H9 (cell line): Measurements from ENCODE around the gene GMPPB. TPM values are rescaled to one million over a fixed set of nuclear protein-coding genes. Genes with fewer than 3 reads are reported as not detected.

Source experiments
- DNase-seq: peaks from one replicate; pipeline ENCODE4 v3.0.0-alpha.2; 2017
- H2AFZ ChIP-seq: one replicate; pipeline ENCODE4 v1.6.1; 2013; ENCODE audit warnings: mild to moderate bottlenecking, low read length, control low read depth, moderate library complexity
- H2AK5ac ChIP-seq: 2 replicates; pipeline ENCODE4 v1.6.1; 2013; ENCODE audit warnings: low read length, control low read depth, mixed read lengths; ENCODE audit not compliant: insufficient read length
- H2BK120ac ChIP-seq: one replicate; pipeline ENCODE4 v1.6.1; 2013; ENCODE audit warnings: low read depth, mild to moderate bottlenecking, low read length, control low read depth, inconsistent platforms; ENCODE audit not compliant: poor library complexity, severe bottlenecking
- H2BK12ac ChIP-seq: 2 replicates; pipeline ENCODE4 v1.6.1; 2013; ENCODE audit warnings: low read length, control low read depth, mixed read lengths, low read depth; ENCODE audit not compliant: insufficient read length
- H2BK15ac ChIP-seq: 2 replicates; pipeline ENCODE4 v1.6.1; 2013; ENCODE audit warnings: low read depth, low read length, control low read depth
- H2BK20ac ChIP-seq: one replicate; pipeline ENCODE4 v1.6.1; 2013; ENCODE audit warnings: low read depth, mild to moderate bottlenecking, low read length, control low read depth, inconsistent platforms; ENCODE audit not compliant: poor library complexity, severe bottlenecking
- H2BK5ac ChIP-seq: 2 replicates; pipeline ENCODE4 v1.6.1; 2013; ENCODE audit warnings: low read length, control low read depth, mixed read lengths; ENCODE audit not compliant: insufficient read length
- H3K14ac ChIP-seq: 2 replicates; pipeline ENCODE4 v1.6.1; 2013; ENCODE audit warnings: low read length, control low read depth; ENCODE audit not compliant: insufficient read depth
- H3K18ac ChIP-seq: 2 replicates; pipeline ENCODE4 v1.6.1; 2013; ENCODE audit warnings: low read depth, mild to moderate bottlenecking, mixed read lengths, low read length, control low read depth; ENCODE audit not compliant: insufficient read length
- H3K23ac ChIP-seq: 2 replicates; pipeline ENCODE4 v1.6.1; 2013; ENCODE audit warnings: low read length, control low read depth, mixed read lengths, low read depth; ENCODE audit not compliant: insufficient read length
- H3K23me2 ChIP-seq: 2 replicates; pipeline ENCODE4 v1.6.1; 2013; ENCODE audit warnings: low read depth, mild to moderate bottlenecking, mixed read lengths, low read length, control low read depth; ENCODE audit not compliant: insufficient read length, poor library complexity, severe bottlenecking
- H3K27ac ChIP-seq: 2 replicates; pipeline ENCODE4 v1.5.1; 2013; ENCODE audit warnings: low read length, control low read depth, mixed read lengths, low read depth; ENCODE audit not compliant: insufficient read length
- H3K27me3 ChIP-seq: 2 replicates; pipeline ENCODE4 v1.6.1; 2013; ENCODE audit warnings: low read length, control low read depth, inconsistent platforms; ENCODE audit not compliant: insufficient read depth
- H3K4ac ChIP-seq: 2 replicates; pipeline ENCODE4 v1.6.1; 2013; ENCODE audit warnings: low read depth, mild to moderate bottlenecking, control low read depth, inconsistent platforms, low read length, moderate library complexity
- H3K4me1 ChIP-seq: 2 replicates; pipeline ENCODE4 v1.6.1; 2013; ENCODE audit warnings: low read length, control low read depth, inconsistent platforms; ENCODE audit not compliant: insufficient read depth
- H3K4me2 ChIP-seq: 2 replicates; pipeline ENCODE4 v1.6.1; 2013; ENCODE audit warnings: low read length, control low read depth, mixed read lengths; ENCODE audit not compliant: insufficient read length, insufficient read depth
- H3K56ac ChIP-seq: 2 replicates; pipeline ENCODE4 v1.6.1; 2013; ENCODE audit warnings: low read depth, mild to moderate bottlenecking, mixed read lengths, low read length, control low read depth; ENCODE audit not compliant: insufficient read length
- H3K79me1 ChIP-seq: 2 replicates; pipeline ENCODE4 v1.6.1; 2013; ENCODE audit warnings: low read depth, mild to moderate bottlenecking, moderate library complexity, low read length, control low read depth, inconsistent platforms; ENCODE audit not compliant: insufficient read depth, poor library complexity, severe bottlenecking
- H3K79me2 ChIP-seq: 2 replicates; pipeline ENCODE4 v1.6.1; 2013; ENCODE audit warnings: low read length, control low read depth, inconsistent platforms; ENCODE audit not compliant: insufficient read depth
- H3K9ac ChIP-seq: 2 replicates; pipeline ENCODE4 v1.6.1; 2013; ENCODE audit warnings: low read length, control low read depth, mixed read lengths; ENCODE audit not compliant: insufficient read length; ENCODE audit errors: extremely low read depth
- H3K9me3 ChIP-seq: one replicate; pipeline ENCODE4 v1.6.1; 2013; ENCODE audit warnings: low read depth, low read length, inconsistent platforms; ENCODE audit not compliant: control insufficient read depth
- H3T11ph ChIP-seq: one replicate; pipeline ENCODE4 v1.6.1; 2013; ENCODE audit warnings: mild to moderate bottlenecking, low read length, control low read depth, inconsistent platforms
- H4K20me1 ChIP-seq: one replicate; pipeline ENCODE4 v1.6.1; 2013; ENCODE audit not compliant: control insufficient read depth, insufficient read length, insufficient read depth
- H4K5ac ChIP-seq: 2 replicates; pipeline ENCODE4 v1.6.1; 2013; ENCODE audit warnings: low read depth, mild to moderate bottlenecking, mixed read lengths, low read length, control low read depth; ENCODE audit not compliant: insufficient read length
- H4K8ac ChIP-seq: replicated peaks from 2 replicates; pipeline ENCODE4 v1.6.1; 2013; ENCODE audit warnings: low read length, control low read depth, mixed read lengths, low read depth; ENCODE audit not compliant: insufficient read length
- H4K91ac ChIP-seq: 2 replicates; pipeline ENCODE4 v1.6.1; 2013; ENCODE audit warnings: low read depth, mild to moderate bottlenecking, moderate library complexity, mixed read lengths, low read length, control low read depth; ENCODE audit not compliant: insufficient read length
- H3K27ac Mint-ChIP-seq, 3 experiments: 2 replicates in 2 of 3; 3 replicates in 1 of 3; pipeline ENCODE4 v1.8.0; 2020 to 2021; ENCODE audit warnings: mixed read lengths in 3 of 3, mild to moderate bottlenecking in 1 of 3, moderate library complexity in 1 of 3
- H3K27me3 Mint-ChIP-seq: 2 replicates; pipeline ENCODE4 v1.8.0; 2021; ENCODE audit warnings: low read depth, mild to moderate bottlenecking, moderate library complexity, mixed read lengths
- H3K36me3 Mint-ChIP-seq, 3 experiments: 2 replicates in 2 of 3; 3 replicates in 1 of 3; pipeline ENCODE4 v1.8.0; 2020 to 2021; ENCODE audit warnings: low read depth in 3 of 3, mixed read lengths in 3 of 3; ENCODE audit not compliant: insufficient read depth in 1 of 3
- H3K4me1 Mint-ChIP-seq, 2 experiments: 2 replicates each; pipeline ENCODE4 v1.8.0; 2020; ENCODE audit warnings: mixed read lengths in 2 of 2
- H3K4me3 Mint-ChIP-seq, 2 experiments: 2 replicates in 1 of 2; 3 replicates in 1 of 2; pipeline ENCODE4 v1.8.0; 2020 to 2021; ENCODE audit warnings: mild to moderate bottlenecking in 2 of 2, mixed read lengths in 2 of 2, moderate library complexity in 1 of 2
- H3K9me3 Mint-ChIP-seq, 2 experiments: 2 replicates in 1 of 2; 3 replicates in 1 of 2; pipeline ENCODE4 v1.8.0; 2020; ENCODE audit warnings: mild to moderate bottlenecking in 2 of 2, mixed read lengths in 2 of 2, moderate library complexity in 1 of 2
- CTCF ChIP-seq: fragments of 200-600 bp; sonication (generic); conservative IDR thresholded peaks from 3 replicates; pipeline ENCODE4 v1.8.0; 2021; ENCODE audit warnings: antibody characterized with exemption, mild to moderate bottlenecking
- WGBS: extraction: QIAGEN DNeasy Blood & Tissue Kit; methylation state at CpG from one replicate; pipeline ENCODE4 v1.1.7; 2013; ENCODE audit warnings: missing lambda C conversion rate, low lambda C conversion rate, mixed read lengths; ENCODE audit not compliant: insufficient read length; ENCODE audit errors: extremely low coverage; 5-methylcytosine and 5-hydroxymethylcytosine counted together
- total RNA-seq: library from RNA; stranded (reverse); gene quantifications from 2 replicates; pipeline ENCODE4 v1.2.1, GENCODE V29; 2021

Gene GMPPB
- total RNA-seq, 1 experiment from 2014 or later = 31.1 TPM

GRCh38 chr3:49702672-49703071, 21.1 kb downstream of the GMPPB start:
- Mint-ChIP-seq H3K27me3 (no peaks in the 10 kb centered on the region), H3K9me3 (no peaks in the 10 kb centered on the region), H3K4me1 (peaks cover 11 to 21% of the 10 kb centered on the region in 2 experiments), H3K4me3 (no peak overlapping the region), H3K36me3 (peaks cover 6 to 20% (median 14%) of the 10 kb centered on the region in 3 experiments), H3K27ac (peak overlapping the region in 1 of 3 experiments; percentile 73; a peak in 1 of 7 replicates)
- H4K91ac ChIP-seq = no peak overlapping the region
- no peaks in the 10 kb centered on the region for H4K20me1 ChIP-seq
- no peak overlapping the region for H2BK15ac ChIP-seq
- no peak overlapping the region for H3K4ac ChIP-seq
- no peak overlapping the region for H3K56ac ChIP-seq
- TF ChIP-seq CTCF = no peak
- no peaks in the 10 kb centered on the region for H3K9me3 ChIP-seq
- H3K18ac ChIP-seq = no peak overlapping the region
- H4K5ac ChIP-seq = no peak overlapping the region
- H3K14ac ChIP-seq = no peak overlapping the region
- no peak overlapping the region for H2BK120ac ChIP-seq
- H2BK5ac ChIP-seq = no peak overlapping the region
- no peak overlapping the region for H2AK5ac ChIP-seq
- no peaks in the 10 kb centered on the region for H3K4me1 ChIP-seq
- H2BK20ac ChIP-seq = no peak overlapping the region
- WGBS = no CpG with 5 or more reads among the region's 11 CpGs
- H3K79me2 ChIP-seq = no peaks in the 10 kb centered on the region
- no peak for DNase-seq
- H4K8ac ChIP-seq = no peak overlapping the region
- no peaks in the 10 kb centered on the region for H3K23me2 ChIP-seq
- no peak overlapping the region for H3K4me2 ChIP-seq
- H3K23ac ChIP-seq = no peak overlapping the region
- H3K27me3 ChIP-seq = no peaks in the 10 kb centered on the region
- H3K27ac ChIP-seq = no peak overlapping the region
- no peak overlapping the region for H3T11ph ChIP-seq
- H2BK12ac ChIP-seq = no peak overlapping the region
- H3K79me1 ChIP-seq = no peaks in the 10 kb centered on the region
- H2AFZ ChIP-seq = no peak overlapping the region
- no peak overlapping the region for H3K9ac ChIP-seq
